Measurements from ENCODE around the gene CEP170.
"Not testable (repeated sequence)": the region's sequence is repeated elsewhere in the genome, so short reads cannot be mapped to it uniquely, and the experiment has no call there.

DNA sequence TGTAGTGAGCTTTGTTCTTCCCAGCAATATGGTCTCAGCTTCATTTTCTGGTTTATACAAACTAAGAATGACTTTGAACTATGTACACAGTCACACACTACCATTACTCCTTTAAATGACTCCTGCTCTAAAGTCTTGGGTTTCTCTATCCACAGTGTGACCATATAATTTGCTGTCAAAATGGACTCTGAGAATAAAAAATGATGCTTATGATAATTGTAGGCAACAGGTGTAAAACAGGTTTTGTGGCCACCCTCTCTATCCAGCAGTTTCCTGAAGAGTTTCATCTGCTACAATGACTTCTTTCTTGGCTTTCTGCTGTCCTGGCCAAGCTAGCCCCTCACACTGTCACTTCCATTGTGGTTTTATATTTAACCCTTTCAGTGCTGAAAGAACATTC, 71.4 kb downstream of the CEP170 start:
- TF ChIP-seq ZFX (IDR thresholded peaks at IDR 0.05; ENCODE audit: borderline replicate concordance): not testable (repeated sequence)
- TF ChIP-seq, protein P1, sequence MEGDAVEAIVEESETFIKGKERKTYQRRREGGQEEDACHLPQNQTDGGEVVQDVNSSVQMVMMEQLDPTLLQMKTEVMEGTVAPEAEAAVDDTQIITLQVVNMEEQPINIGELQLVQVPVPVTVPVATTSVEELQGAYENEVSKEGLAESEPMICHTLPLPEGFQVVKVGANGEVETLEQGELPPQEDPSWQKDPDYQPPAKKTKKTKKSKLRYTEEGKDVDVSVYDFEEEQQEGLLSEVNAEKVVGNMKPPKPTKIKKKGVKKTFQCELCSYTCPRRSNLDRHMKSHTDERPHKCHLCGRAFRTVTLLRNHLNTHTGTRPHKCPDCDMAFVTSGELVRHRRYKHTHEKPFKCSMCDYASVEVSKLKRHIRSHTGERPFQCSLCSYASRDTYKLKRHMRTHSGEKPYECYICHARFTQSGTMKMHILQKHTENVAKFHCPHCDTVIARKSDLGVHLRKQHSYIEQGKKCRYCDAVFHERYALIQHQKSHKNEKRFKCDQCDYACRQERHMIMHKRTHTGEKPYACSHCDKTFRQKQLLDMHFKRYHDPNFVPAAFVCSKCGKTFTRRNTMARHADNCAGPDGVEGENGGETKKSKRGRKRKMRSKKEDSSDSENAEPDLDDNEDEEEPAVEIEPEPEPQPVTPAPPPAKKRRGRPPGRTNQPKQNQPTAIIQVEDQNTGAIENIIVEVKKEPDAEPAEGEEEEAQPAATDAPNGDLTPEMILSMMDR (IDR thresholded peaks at IDR 0.05): not testable (repeated sequence)
